Psoas muscle (tissue), 8 donors: ENCODE measurements around the gene E2F3. TPM values are rescaled to one million over a fixed set of nuclear protein-coding genes. Genes with fewer than 3 reads are reported as not detected.

ENCODE experiments used
- ATAC-seq, 4 donors: fragments of 200-7000 bp; cut with Tn5 transposase; one replicate each; pipeline ENCODE4 v1.9.1; 2020; ENCODE audit warnings: moderate library complexity in 3 of 4, mild to moderate bottlenecking in 2 of 4
- DNase-seq, 2 donors: peaks; one replicate each; pipeline ENCODE4 v3.0.0-alpha.2; 2020
- H3K27ac ChIP-seq: fragments of 200-600 bp; one replicate; pipeline ENCODE4 v1.8.0; 2022
- H3K27me3 ChIP-seq, 3 donors: fragments of 200-600 bp in 1 of 3; one replicate each; pipeline versions ENCODE4 v1.6.1 to v1.8.0; 2013 to 2022; ENCODE audit warnings: low read length in 2 of 3, mild to moderate bottlenecking in 2 of 3, moderate library complexity in 1 of 3; ENCODE audit not compliant: insufficient read depth in 3 of 3
- H3K36me3 ChIP-seq, 2 donors: fragments of 200-600 bp in 1 of 2; one replicate each; pipeline versions ENCODE4 v1.6.1 to v1.8.0; 2013 to 2022; ENCODE audit warnings: low read depth in 1 of 2, mild to moderate bottlenecking in 1 of 2, moderate library complexity in 1 of 2; ENCODE audit not compliant: insufficient read depth in 1 of 2
- H3K4me1 ChIP-seq: fragments of 200-600 bp; one replicate; pipeline ENCODE4 v1.8.0; 2022
- H3K4me3 ChIP-seq: fragments of 200-600 bp; one replicate; pipeline ENCODE4 v1.8.0; 2022; ENCODE audit warnings: mild to moderate bottlenecking
- H3K9me3 ChIP-seq: fragments of 200-600 bp; one replicate; pipeline ENCODE4 v1.8.0; 2022
- WGBS, 3 donors: extraction: QIAGEN DNeasy Blood & Tissue Kit; methylation state at CpG; one replicate each; pipeline versions ENCODE4 v1.1.6 to v1.1.7; 2013; 5-methylcytosine and 5-hydroxymethylcytosine counted together
- intact Hi-C, 2 donors: fragments of 100-400 bp; cut with DNase I; formaldehyde crosslinking; loops; one replicate each; pipeline versions ENCODE4 v1.11.0 to v1.14.2; 2022
- polyA plus RNA-seq, 3 donors: library from polyadenylated mRNA; stranded (reverse); fragments of 200-250 nt; gene quantifications; one replicate each; pipeline ENCODE4 v1.2.3, GENCODE V29; 2013
- total RNA-seq, 4 donors: library from RNA; stranded (reverse); fragmentation: NEBNext Ultra II Directional in 2 of 4; extraction: Animal tissue kit (Norgen Biotek cat#: 25700) in 2 of 4; gene quantifications; one replicate each; pipeline versions ENCODE4 v1.2.1 to v1.2.4, GENCODE V29; 2021 to 2023
- TF ChIP-seq, protein P1 (sequence below): fragments of 200-600 bp; IDR thresholded peaks from one replicate; pipeline ENCODE4 v1.8.0; 2022; ENCODE audit warnings: antibody characterized with exemption
- donor health status: healthy with polysubstance abuse.
- donor health status: DM: no; HTN: no; CAD: no; lungs with moderate emphysema.
- donor health status: Bipolar disorder and iron deficiency.
- donor health status: healthy.
- donor health status: DM: yes; HTN: yes; CAD: no.
- donor health status: DM: no; HTN: no; CAD: no.
- donor health status: DM: no; HTN: no; CAD: no.
- donor health status: DM: yes; HTN: yes; CAD: no.

The E2F3 gene
- total and polyA plus RNA-seq, 7 donors: 4.8 to 16.8 (median 15.3) TPM

- Histone ChIP-seq H3K4me1 (no peaks in the 10 kb centered on the region), H3K27ac (no peak overlapping the region), H3K4me3 (no peak overlapping the region), H3K9me3 (no peaks in the 10 kb centered on the region), H3K36me3 (peaks cover 0 to 72% of the 10 kb centered on the region in 2 donors), H3K27me3 (no peaks in the 10 kb centered on the region)
- TF ChIP-seq, protein P1, sequence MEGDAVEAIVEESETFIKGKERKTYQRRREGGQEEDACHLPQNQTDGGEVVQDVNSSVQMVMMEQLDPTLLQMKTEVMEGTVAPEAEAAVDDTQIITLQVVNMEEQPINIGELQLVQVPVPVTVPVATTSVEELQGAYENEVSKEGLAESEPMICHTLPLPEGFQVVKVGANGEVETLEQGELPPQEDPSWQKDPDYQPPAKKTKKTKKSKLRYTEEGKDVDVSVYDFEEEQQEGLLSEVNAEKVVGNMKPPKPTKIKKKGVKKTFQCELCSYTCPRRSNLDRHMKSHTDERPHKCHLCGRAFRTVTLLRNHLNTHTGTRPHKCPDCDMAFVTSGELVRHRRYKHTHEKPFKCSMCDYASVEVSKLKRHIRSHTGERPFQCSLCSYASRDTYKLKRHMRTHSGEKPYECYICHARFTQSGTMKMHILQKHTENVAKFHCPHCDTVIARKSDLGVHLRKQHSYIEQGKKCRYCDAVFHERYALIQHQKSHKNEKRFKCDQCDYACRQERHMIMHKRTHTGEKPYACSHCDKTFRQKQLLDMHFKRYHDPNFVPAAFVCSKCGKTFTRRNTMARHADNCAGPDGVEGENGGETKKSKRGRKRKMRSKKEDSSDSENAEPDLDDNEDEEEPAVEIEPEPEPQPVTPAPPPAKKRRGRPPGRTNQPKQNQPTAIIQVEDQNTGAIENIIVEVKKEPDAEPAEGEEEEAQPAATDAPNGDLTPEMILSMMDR: no peak
- intact Hi-C loops: no loop called here
- DNase-seq: no peak
- WGBS, 3 donors: 73 to 84% (median 79%) methylated on average over 5 of the region's 5 CpGs
- peak in 2 of 4 donors; percentile 32 to 64 for ATAC-seq
Observed at GRCh38 chr6:20483887-20484497, 82.3 kb downstream of the E2F3 start.

GRCh38 chr6:20486641-20487040 is 85.0 kb downstream of the E2F3 start:
- intact Hi-C loops: no loop called here
- no peaks in the 10 kb centered on the region for H3K4me1 ChIP-seq
- TF ChIP-seq, protein P1: no peak
- ATAC-seq (no peak), DNase-seq (no peak)
- H3K9me3 ChIP-seq: no peaks in the 10 kb centered on the region
- H3K27ac ChIP-seq: no peak overlapping the region
- H3K27me3 ChIP-seq: no peaks in the 10 kb centered on the region
- WGBS, 3 donors: 98 to 99% (median 99%) methylated on average over 4 of the region's 4 CpGs
- no peak overlapping the region for H3K4me3 ChIP-seq
- H3K36me3 ChIP-seq: peaks cover 0 to 76% of the 10 kb centered on the region in 2 donors

- DNase-seq (no peak), ATAC-seq (no peak)
- no peaks in the 10 kb centered on the region for H3K27me3 ChIP-seq
- intact Hi-C loops: no loop called here
- TF ChIP-seq, protein P1: no peak
- 92 to 96% (median 96%) methylated on average over 6 of the region's 6 CpGs for WGBS, 3 donors
- H3K9me3 ChIP-seq: no peaks in the 10 kb centered on the region
- no peak overlapping the region for H3K27ac ChIP-seq
- H3K4me3 ChIP-seq: no peak overlapping the region
- no peaks in the 10 kb centered on the region for H3K4me1 ChIP-seq
- peaks cover 0 to 71% of the 10 kb centered on the region in 2 donors for H3K36me3 ChIP-seq
Observed at GRCh38 chr6:20487669-20488375, 86.1 kb downstream of the E2F3 start.

GRCh38 chr6:20490591-20490990 is 88.9 kb downstream of the E2F3 start:
- H3K36me3 ChIP-seq: peaks cover 0 to 56% of the 10 kb centered on the region in 2 donors

More at GRCh38 chr6:20490591-20490990, 88.9 kb downstream of the E2F3 start:
- H3K9me3 ChIP-seq: no peaks in the 10 kb centered on the region
- no peaks in the 10 kb centered on the region for H3K27me3 ChIP-seq
- no peaks in the 10 kb centered on the region for H3K4me1 ChIP-seq
- intact Hi-C loops: no loop called here
- WGBS, 3 donors: 84 to 94% (median 90%) methylated on average over 6 of the region's 6 CpGs
- H3K4me3 ChIP-seq: no peak overlapping the region
- ATAC-seq (no peak), DNase-seq (no peak)
- no peak overlapping the region for H3K27ac ChIP-seq
- TF ChIP-seq, protein P1: no peak
